Testis (tissue), 2 donors: ENCODE measurements around the gene MRPL55.

ENCODE experiments used
- CTCF ChIP-seq, 3 experiments: fragments of 450-650 bp in 2 of 3; fragments of 200-600 bp in 1 of 3; sonication (generic) in 1 of 3; IDR thresholded peaks; one replicate each; pipeline ENCODE4 v1.5.1; 2016 to 2019; ENCODE audit warnings: antibody characterized with exemption in 3 of 3, mild to moderate bottlenecking in 2 of 3, moderate library complexity in 1 of 3
- POLR2A ChIP-seq: fragments of 450-650 bp; IDR thresholded peaks from one replicate; pipeline ENCODE4 v1.6.1; 2017; ENCODE audit warnings: antibody characterized with exemption, mild to moderate bottlenecking, moderate library complexity

- TF ChIP-seq CTCF (IDR thresholded peaks at IDR 0.05) (no peak), POLR2A (no peak)
Observed at GRCh38 chr1:228114827-228115226, 5.7 kb upstream of the MRPL55 start.
